ENCODE data around the gene ADAMTS12.

DNA sequence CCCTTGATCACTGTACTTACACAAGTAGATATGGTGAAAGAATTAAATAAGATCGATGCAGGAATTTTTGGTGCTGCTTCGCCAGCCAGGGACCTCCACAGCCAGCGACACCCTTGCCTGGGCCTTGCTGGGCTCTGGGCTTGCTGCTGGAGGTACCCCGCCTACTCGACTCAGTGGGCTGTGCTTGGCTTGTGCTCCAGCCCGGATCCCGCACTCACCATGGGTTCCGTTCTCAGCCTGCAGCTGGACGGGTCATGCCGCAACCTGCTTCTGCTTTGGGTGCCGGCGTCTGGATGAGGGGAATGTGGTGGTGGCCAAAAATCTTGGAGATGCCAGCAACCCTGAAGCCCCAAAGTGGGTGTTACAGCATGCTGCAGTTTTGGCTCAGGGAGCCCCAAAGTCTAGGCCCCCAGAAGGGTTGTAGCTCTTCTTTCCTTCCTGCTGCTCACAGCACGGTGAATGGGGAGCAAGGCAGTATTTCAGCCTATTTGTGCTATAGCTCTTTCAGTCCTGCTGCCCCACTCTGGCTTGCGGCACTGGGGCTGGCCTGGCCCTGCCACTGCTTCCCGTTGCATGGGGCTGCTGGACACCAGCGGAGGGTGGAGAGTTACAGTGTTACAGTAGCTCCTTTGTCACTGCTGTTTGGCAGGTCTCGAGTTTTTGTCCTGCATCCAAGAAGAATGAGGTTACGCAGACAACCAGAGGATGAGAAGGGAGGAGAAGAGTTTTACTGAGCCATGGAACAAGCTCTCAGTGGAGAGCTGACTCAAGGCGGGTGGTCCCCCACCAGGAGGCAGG lies 403.0 kb downstream of the ADAMTS12 start:
- no peak for TF ChIP-seq BACH2 (CRISPR knock-in tag; IDR thresholded peaks at IDR 0.05; ENCODE audit: borderline replicate concordance)
- TF ChIP-seq OSR1 (CRISPR knock-in tag; IDR thresholded peaks at IDR 0.05), result no peak
- TF ChIP-seq, protein P1, sequence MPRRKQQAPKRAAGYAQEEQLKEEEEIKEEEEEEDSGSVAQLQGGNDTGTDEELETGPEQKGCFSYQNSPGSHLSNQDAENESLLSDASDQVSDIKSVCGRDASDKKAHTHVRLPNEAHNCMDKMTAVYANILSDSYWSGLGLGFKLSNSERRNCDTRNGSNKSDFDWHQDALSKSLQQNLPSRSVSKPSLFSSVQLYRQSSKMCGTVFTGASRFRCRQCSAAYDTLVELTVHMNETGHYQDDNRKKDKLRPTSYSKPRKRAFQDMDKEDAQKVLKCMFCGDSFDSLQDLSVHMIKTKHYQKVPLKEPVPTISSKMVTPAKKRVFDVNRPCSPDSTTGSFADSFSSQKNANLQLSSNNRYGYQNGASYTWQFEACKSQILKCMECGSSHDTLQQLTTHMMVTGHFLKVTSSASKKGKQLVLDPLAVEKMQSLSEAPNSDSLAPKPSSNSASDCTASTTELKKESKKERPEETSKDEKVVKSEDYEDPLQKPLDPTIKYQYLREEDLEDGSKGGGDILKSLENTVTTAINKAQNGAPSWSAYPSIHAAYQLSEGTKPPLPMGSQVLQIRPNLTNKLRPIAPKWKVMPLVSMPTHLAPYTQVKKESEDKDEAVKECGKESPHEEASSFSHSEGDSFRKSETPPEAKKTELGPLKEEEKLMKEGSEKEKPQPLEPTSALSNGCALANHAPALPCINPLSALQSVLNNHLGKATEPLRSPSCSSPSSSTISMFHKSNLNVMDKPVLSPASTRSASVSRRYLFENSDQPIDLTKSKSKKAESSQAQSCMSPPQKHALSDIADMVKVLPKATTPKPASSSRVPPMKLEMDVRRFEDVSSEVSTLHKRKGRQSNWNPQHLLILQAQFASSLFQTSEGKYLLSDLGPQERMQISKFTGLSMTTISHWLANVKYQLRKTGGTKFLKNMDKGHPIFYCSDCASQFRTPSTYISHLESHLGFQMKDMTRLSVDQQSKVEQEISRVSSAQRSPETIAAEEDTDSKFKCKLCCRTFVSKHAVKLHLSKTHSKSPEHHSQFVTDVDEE (CRISPR knock-in tag; IDR thresholded peaks at IDR 0.05), result no peak
- TF ChIP-seq ZFP30 (CRISPR knock-in tag; IDR thresholded peaks at IDR 0.05), result no peak
- TF ChIP-seq CSRNP3 (CRISPR knock-in tag; IDR thresholded peaks at IDR 0.05), result no peak
- TF ChIP-seq ZFP3 (CRISPR knock-in tag; IDR thresholded peaks at IDR 0.05), result no peak
- TF ChIP-seq, protein P2, sequence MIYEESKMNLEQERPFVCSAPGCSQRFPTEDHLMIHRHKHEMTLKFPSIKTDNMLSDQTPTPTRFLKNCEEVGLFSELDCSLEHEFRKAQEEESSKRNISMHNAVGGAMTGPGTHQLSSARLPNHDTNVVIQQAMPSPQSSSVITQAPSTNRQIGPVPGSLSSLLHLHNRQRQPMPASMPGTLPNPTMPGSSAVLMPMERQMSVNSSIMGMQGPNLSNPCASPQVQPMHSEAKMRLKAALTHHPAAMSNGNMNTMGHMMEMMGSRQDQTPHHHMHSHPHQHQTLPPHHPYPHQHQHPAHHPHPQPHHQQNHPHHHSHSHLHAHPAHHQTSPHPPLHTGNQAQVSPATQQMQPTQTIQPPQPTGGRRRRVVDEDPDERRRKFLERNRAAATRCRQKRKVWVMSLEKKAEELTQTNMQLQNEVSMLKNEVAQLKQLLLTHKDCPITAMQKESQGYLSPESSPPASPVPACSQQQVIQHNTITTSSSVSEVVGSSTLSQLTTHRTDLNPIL (CRISPR knock-in tag; IDR thresholded peaks at IDR 0.05; ENCODE audit: low read depth), result no peak
- TF ChIP-seq ARNTL (CRISPR knock-in tag; IDR thresholded peaks at IDR 0.05; ENCODE audit: borderline replicate concordance, low read depth), result no peak
- no peak for TF ChIP-seq SNAI2 (CRISPR knock-in tag; IDR thresholded peaks at IDR 0.05)
- no peak for TF ChIP-seq PATZ1 (CRISPR knock-in tag; IDR thresholded peaks at IDR 0.05; ENCODE audit: borderline replicate concordance)
- no peak for TF ChIP-seq TOX (CRISPR knock-in tag; IDR thresholded peaks at IDR 0.05; ENCODE audit: borderline replicate concordance)

Measured in SK-N-SH treated with all-trans-retinoic acid at 6 μM for 48 hours (cell line).